ENCODE results near the gene YWHAQ. TPM values are rescaled to one million over a fixed set of nuclear protein-coding genes. Genes with fewer than 3 reads are reported as not detected.

The YWHAQ gene
- total RNA-seq (160 TPM), polyA plus RNA-seq (100 to 1,000 TPM; 238 to 359 (median 283) TPM)

DNA sequence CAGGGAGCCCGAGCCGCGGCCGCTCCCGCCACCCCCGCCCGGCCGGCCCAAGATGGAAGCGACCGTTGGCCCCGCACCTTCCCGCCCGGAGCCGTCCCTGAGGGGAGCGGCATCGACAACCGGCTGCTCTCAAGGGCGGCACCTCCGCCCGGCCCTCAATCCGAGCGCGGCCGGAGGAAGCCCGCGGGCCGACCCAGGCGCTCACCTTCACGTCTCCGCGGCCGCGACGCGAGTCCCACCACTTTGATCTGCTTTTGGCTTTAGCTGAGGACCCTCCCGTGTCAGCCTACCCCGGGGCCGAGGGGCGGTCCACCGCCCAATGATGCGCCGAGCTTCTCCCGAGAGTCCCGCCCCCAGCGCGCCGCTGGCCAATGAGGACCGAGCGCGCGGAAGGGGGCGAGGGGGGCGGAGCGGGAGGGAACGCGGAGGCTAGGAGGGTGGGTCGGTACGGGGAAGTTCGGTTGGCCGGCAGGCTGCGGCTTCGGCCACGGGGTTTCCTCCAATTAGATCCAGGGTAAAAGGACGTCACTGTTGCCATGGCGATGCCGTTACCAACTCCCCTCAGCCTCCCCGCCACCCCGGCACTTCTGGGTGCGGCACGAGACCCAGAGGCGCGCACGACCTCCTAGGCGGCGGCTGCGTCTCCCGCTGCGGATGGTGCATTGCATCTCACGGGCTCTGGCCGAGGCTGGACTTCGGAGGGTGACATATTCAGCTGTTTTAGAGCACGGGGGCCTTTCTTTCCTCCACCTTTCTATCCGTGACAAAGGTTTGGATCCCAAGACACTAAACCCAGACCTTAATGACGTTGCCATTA is at the start of gene YWHAQ:
YWHAQ (minus strand) TSS at position 262 of the 817 bp plus-strand sequence. CDS start 545 bp downstream, outside the sequence.
- peak; percentile 89 to 90 for ATAC-seq (ENCODE audit: low read depth in 2 of 2)
- H3K27ac Mint-ChIP-seq = peak within 1 kb of the TSS; percentile 95 to 97 (median 95)
- H3K9me3 ChIP-seq (ENCODE audit: control insufficient read depth in 2 of 2, low read length in 2 of 2) = no peaks in the 10 kb centered on the region
- H3K27ac ChIP-seq (ENCODE audit: insufficient read depth, low read length, poor library complexity, severe bottlenecking) = peak within 1 kb of the TSS; percentile 91
- H3K9me3 Mint-ChIP-seq = no peaks in the 10 kb centered on the region
- peak within 1 kb of the TSS; percentile 93 for H3K4me3 ChIP-seq (ENCODE audit: low read depth, low read length)
- H3K4me1 Mint-ChIP-seq = peaks cover 22 to 55% (median 40%) of the 10 kb centered on the region in 4 donors
- H3K36me3 ChIP-seq (ENCODE audit: control insufficient read depth, insufficient read depth, low read length) = peaks cover 11% of the 10 kb centered on the region
- H3K4me1 ChIP-seq (ENCODE audit: control insufficient read depth, insufficient read depth, low read length, poor library complexity, severe bottlenecking) = peaks cover 42% of the 10 kb centered on the region
- DNase-seq = peak; percentile 96 to 99 (median 97)
- no peaks in the 10 kb centered on the region for H3K27me3 Mint-ChIP-seq
- H3K36me3 Mint-ChIP-seq = peaks cover 18% of the 10 kb centered on the region
- H3K27me3 ChIP-seq (ENCODE audit: control insufficient read depth, insufficient read depth, low read length) = no peaks in the 10 kb centered on the region
- H3K4me3 Mint-ChIP-seq = peak within 1 kb of the TSS; percentile 95 to 98 (median 97)

DNA sequence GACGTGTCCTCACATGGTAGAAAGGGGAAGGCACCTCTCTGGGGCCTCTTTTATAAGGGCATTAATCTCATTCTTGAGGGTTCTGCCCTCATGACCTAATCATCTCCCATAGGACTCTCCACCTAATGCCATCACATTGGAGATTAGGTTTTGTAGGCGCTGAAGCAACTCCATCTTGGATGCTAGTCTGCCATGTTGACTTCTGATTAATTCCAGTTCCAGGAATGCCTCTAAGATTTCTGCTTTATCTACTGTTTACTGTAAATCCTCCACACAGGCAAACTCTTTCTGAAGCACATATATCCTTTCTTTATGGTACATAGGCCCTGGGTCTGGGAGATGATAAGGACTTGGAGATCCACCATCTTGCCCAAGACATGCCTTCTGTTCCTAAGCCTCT is 49.3 kb upstream of the YWHAQ start:
- Histone ChIP-seq H3K36me3 (ENCODE audit: control insufficient read depth, insufficient read depth, low read length) (no peaks in the 10 kb centered on the region), H3K27ac (ENCODE audit: insufficient read depth, low read length, poor library complexity, severe bottlenecking) (no peak overlapping the region), H3K9me3 (ENCODE audit: control insufficient read depth in 2 of 2, low read length in 2 of 2) (no peaks in the 10 kb centered on the region), H3K27me3 (ENCODE audit: control insufficient read depth, insufficient read depth, low read length) (no peaks in the 10 kb centered on the region), H3K4me3 (ENCODE audit: low read depth, low read length) (no peak overlapping the region), H3K4me1 (ENCODE audit: control insufficient read depth, insufficient read depth, low read length, poor library complexity, severe bottlenecking) (peaks cover 5% of the 10 kb centered on the region)
- no peaks in the 10 kb centered on the region for H3K9me3 Mint-ChIP-seq
- peaks cover 7% of the 10 kb centered on the region for H3K27me3 Mint-ChIP-seq
- DNase-seq (no peak), ATAC-seq (ENCODE audit: low read depth in 2 of 2) (no peak)
- H3K27ac Mint-ChIP-seq = no peak overlapping the region
- no peak overlapping the region for H3K4me3 Mint-ChIP-seq
- H3K36me3 Mint-ChIP-seq = no peaks in the 10 kb centered on the region
- peaks cover 0 to 14% (median 6%) of the 10 kb centered on the region in 4 donors for H3K4me1 Mint-ChIP-seq

DNA sequence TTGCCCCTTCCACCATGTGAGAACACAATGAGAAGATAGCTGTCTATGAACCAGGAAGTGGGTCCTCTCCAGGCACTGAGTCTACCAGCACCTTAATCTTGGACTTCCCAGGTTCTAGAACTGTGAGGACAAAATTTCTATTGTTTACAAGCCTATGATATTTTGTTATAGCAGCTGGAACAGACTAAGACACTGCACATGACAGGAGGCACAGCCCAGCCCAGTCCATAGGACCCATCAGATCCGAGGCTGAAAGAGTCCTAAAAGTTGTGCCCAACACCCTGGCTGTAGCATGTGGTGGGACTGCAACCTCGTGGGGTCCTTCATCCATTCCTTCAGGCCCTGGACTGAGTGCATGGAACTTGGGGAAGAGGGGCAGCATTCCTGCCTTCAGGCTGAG is 48.4 kb upstream of the YWHAQ start:
- no peak overlapping the region for H3K4me3 Mint-ChIP-seq
- Histone ChIP-seq H3K4me1 (ENCODE audit: control insufficient read depth, insufficient read depth, low read length, poor library complexity, severe bottlenecking) (peaks cover 5% of the 10 kb centered on the region), H3K4me3 (ENCODE audit: low read depth, low read length) (no peak overlapping the region), H3K36me3 (ENCODE audit: control insufficient read depth, insufficient read depth, low read length) (no peaks in the 10 kb centered on the region), H3K9me3 (ENCODE audit: control insufficient read depth in 2 of 2, low read length in 2 of 2) (no peaks in the 10 kb centered on the region), H3K27me3 (ENCODE audit: control insufficient read depth, insufficient read depth, low read length) (no peaks in the 10 kb centered on the region), H3K27ac (ENCODE audit: insufficient read depth, low read length, poor library complexity, severe bottlenecking) (no peak overlapping the region)
- no peaks in the 10 kb centered on the region for H3K36me3 Mint-ChIP-seq
- no peak for DNase-seq
- no peaks in the 10 kb centered on the region for H3K9me3 Mint-ChIP-seq
- H3K27ac Mint-ChIP-seq = no peak overlapping the region
- ATAC-seq (ENCODE audit: low read depth in 2 of 2) = no peak
- peaks cover 12% of the 10 kb centered on the region for H3K27me3 Mint-ChIP-seq
- H3K4me1 Mint-ChIP-seq = peaks cover 0 to 14% (median 6%) of the 10 kb centered on the region in 4 donors

DNA sequence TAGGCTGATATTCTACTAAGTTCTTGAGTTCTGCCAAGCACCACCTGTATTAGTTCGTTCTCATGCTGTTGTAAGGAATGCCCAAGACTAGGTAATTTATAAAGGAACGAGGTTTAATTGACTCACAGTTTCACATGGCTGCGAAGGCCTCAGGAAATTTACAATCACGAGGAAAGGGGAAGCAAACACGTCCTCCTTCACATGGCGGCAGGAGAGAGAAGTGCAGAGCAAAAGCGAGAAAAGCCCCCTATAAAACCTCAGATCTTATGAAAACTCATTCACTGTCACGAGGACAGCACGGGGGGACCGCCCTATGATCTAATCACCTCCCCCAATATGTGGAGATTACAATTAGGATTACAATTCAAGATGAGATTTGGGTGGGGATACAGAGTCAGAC is 47.7 kb upstream of the YWHAQ start:
- Mint-ChIP-seq H3K36me3 (no peaks in the 10 kb centered on the region), H3K27me3 (peaks cover 12% of the 10 kb centered on the region), H3K9me3 (no peaks in the 10 kb centered on the region), H3K27ac (no peak overlapping the region), H3K4me1 (peaks cover 0 to 14% (median 6%) of the 10 kb centered on the region in 4 donors), H3K4me3 (no peak overlapping the region)
- Histone ChIP-seq H3K36me3 (ENCODE audit: control insufficient read depth, insufficient read depth, low read length) (no peaks in the 10 kb centered on the region), H3K4me1 (ENCODE audit: control insufficient read depth, insufficient read depth, low read length, poor library complexity, severe bottlenecking) (peaks cover 5% of the 10 kb centered on the region), H3K27ac (ENCODE audit: insufficient read depth, low read length, poor library complexity, severe bottlenecking) (no peak overlapping the region), H3K27me3 (ENCODE audit: control insufficient read depth, insufficient read depth, low read length) (no peaks in the 10 kb centered on the region), H3K9me3 (ENCODE audit: control insufficient read depth in 2 of 2, low read length in 2 of 2) (no peaks in the 10 kb centered on the region), H3K4me3 (ENCODE audit: low read depth, low read length) (no peak overlapping the region)
- ATAC-seq (ENCODE audit: low read depth in 2 of 2) (no peak), DNase-seq (no peak)

DNA sequence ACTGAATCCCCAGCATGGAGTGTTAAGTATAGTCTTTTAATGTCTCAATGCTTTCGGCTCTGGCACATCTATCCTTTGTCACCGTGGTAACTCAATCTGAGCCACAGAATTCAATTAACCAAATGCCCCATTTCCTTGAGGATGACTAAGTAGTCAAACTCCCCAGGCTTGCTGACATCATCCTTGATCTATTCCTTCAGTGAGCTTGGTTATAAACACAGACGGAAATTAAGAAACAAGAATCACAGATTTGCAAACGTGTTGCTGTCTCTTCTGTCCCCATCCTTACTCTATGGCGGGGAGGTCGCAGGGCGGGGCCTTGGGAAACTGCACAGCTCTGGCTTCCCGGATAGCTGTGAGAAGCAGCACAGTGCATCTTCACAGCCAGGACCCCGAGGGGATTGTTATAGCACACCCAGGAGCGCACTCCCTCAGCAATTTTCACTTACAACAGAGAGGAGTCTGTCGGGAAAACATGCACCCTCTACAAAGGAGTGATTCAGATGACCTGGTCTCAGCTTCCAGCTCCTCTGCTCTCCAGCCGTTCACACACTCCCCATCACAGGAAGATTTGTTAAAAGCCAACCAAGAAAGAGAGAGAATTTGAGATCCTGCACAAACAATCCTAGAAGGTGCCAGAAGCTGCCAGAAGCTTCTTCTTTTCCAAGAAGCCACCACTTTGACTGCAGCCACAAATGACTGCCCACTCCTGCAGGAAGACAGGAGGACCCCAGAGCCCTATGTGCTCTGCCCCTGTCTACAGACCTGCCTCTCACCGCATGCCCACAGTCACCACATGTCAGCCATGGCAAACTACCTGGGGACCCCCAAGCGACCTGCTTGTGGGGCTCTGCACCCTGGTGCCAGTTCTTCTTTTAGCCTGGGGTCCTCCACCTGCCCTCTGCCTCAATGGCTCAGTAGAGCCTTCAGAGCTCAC is 44.9 kb upstream of the YWHAQ start:
- no peak for DNase-seq
- Histone ChIP-seq H3K27ac (ENCODE audit: insufficient read depth, low read length, poor library complexity, severe bottlenecking) (no peak overlapping the region), H3K27me3 (ENCODE audit: control insufficient read depth, insufficient read depth, low read length) (no peaks in the 10 kb centered on the region), H3K4me3 (ENCODE audit: low read depth, low read length) (no peak overlapping the region), H3K4me1 (ENCODE audit: control insufficient read depth, insufficient read depth, low read length, poor library complexity, severe bottlenecking) (no peaks in the 10 kb centered on the region), H3K36me3 (ENCODE audit: control insufficient read depth, insufficient read depth, low read length) (no peaks in the 10 kb centered on the region), H3K9me3 (ENCODE audit: control insufficient read depth in 2 of 2, low read length in 2 of 2) (no peaks in the 10 kb centered on the region)
- H3K36me3 Mint-ChIP-seq = no peaks in the 10 kb centered on the region
- no peak overlapping the region for H3K4me3 Mint-ChIP-seq
- no peaks in the 10 kb centered on the region for H3K9me3 Mint-ChIP-seq
- peak overlapping the region in 1 of 3 donors; percentile 67 for H3K27ac Mint-ChIP-seq
- peaks cover 0 to 4% (median 0%) of the 10 kb centered on the region in 4 donors for H3K4me1 Mint-ChIP-seq
- H3K27me3 Mint-ChIP-seq = peaks cover 12% of the 10 kb centered on the region
- ATAC-seq (ENCODE audit: low read depth in 2 of 2) = no peak

DNA sequence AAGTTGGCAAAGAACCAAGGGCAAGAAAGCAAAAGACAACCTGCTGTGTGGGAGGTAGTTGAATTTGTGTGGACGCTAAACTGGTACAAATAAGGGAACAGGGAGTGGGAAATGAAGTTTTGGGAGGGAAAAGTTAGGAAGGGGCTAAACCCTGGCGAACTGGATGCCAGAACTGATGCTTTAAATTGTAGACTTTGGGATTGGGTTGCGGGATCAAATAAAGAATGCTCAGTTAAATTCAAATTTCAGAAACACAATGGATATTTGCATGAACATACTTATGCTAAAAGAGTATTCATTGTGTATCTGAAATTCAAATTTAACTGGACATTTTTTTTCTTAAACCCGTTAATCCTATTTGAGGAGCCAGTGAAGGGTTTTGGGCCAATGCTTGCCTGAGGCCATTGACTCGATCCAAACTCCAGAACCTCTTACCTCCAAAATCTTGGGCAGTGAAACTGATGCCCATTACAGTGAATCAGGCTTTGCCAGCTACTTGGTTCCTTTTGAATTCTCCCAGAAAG is 44.2 kb upstream of the YWHAQ start:
- Mint-ChIP-seq H3K27me3 (peaks cover 12% of the 10 kb centered on the region), H3K36me3 (no peaks in the 10 kb centered on the region), H3K4me3 (no peak overlapping the region), H3K27ac (no peak overlapping the region), H3K4me1 (no peaks in the 10 kb centered on the region), H3K9me3 (no peaks in the 10 kb centered on the region)
- Histone ChIP-seq H3K36me3 (ENCODE audit: control insufficient read depth, insufficient read depth, low read length) (no peaks in the 10 kb centered on the region), H3K27ac (ENCODE audit: insufficient read depth, low read length, poor library complexity, severe bottlenecking) (no peak overlapping the region), H3K4me3 (ENCODE audit: low read depth, low read length) (no peak overlapping the region), H3K27me3 (ENCODE audit: control insufficient read depth, insufficient read depth, low read length) (no peaks in the 10 kb centered on the region), H3K9me3 (ENCODE audit: control insufficient read depth in 2 of 2, low read length in 2 of 2) (no peaks in the 10 kb centered on the region), H3K4me1 (ENCODE audit: control insufficient read depth, insufficient read depth, low read length, poor library complexity, severe bottlenecking) (no peaks in the 10 kb centered on the region)
- ATAC-seq (ENCODE audit: low read depth in 2 of 2) (no peak), DNase-seq (no peak)

DNA sequence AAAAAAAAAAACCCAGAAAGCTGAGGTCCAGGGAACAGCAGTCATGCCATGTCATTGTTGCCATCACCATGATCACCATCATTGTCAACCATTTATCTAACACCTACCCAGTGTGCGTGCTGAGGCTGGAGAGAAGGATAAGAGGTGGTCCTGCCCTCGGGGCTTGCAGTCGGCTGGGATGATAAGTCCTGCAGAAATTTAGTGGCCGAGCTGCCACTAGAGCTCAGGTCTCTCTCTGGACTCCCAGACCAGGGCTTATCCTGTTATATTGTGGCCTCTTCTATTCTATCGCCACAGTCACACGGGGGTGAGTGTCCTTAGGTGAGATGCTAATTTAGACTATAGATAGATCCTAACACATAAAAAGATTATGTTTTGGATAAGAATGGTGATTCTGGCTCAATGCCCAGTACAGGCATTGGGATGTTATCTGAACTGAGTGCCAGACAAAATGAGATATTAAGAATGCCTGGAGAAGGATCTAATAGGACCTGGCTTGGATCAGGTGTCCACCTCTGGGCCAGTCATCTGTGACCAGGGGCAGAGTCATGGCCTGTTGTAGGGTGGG is 43.2 kb upstream of the YWHAQ start:
- Histone ChIP-seq H3K4me3 (ENCODE audit: low read depth, low read length) (no peak overlapping the region), H3K27ac (ENCODE audit: insufficient read depth, low read length, poor library complexity, severe bottlenecking) (no peak overlapping the region), H3K36me3 (ENCODE audit: control insufficient read depth, insufficient read depth, low read length) (no peaks in the 10 kb centered on the region), H3K9me3 (ENCODE audit: control insufficient read depth in 2 of 2, low read length in 2 of 2) (no peaks in the 10 kb centered on the region), H3K27me3 (ENCODE audit: control insufficient read depth, insufficient read depth, low read length) (no peaks in the 10 kb centered on the region), H3K4me1 (ENCODE audit: control insufficient read depth, insufficient read depth, low read length, poor library complexity, severe bottlenecking) (no peaks in the 10 kb centered on the region)
- peaks cover 12% of the 10 kb centered on the region for H3K27me3 Mint-ChIP-seq
- no peak overlapping the region for H3K27ac Mint-ChIP-seq
- no peak for ATAC-seq (ENCODE audit: low read depth in 2 of 2)
- H3K4me3 Mint-ChIP-seq = no peak overlapping the region
- no peaks in the 10 kb centered on the region for H3K9me3 Mint-ChIP-seq
- DNase-seq = no peak
- no peaks in the 10 kb centered on the region for H3K4me1 Mint-ChIP-seq
- no peaks in the 10 kb centered on the region for H3K36me3 Mint-ChIP-seq

Data from CD4-positive, CD25-positive, alpha-beta regulatory T cell (primary cell).